ACC112 (cell line): ENCODE data around the gene SESN2.
A peak's percentile ranks its signal among the peaks of the same experiment; 100 is the strongest.

Experiments used
- H2AFZ ChIP-seq: fragments of 200-600 bp; sonication (generic); one replicate; pipeline ENCODE4 v1.6.0; 2017; ENCODE audit warnings: antibody characterized with exemption, low read length; ENCODE audit not compliant: unreplicated experiment
- H3K27ac ChIP-seq: fragments of 200-600 bp; sonication (generic); 2 replicates; pipeline ENCODE4 v1.5.1; 2014; ENCODE audit warnings: low read depth, mild to moderate bottlenecking, antibody characterized with exemption, low read length, moderate library complexity
- H3K27me3 ChIP-seq: fragments of 200-600 bp; sonication (generic); 2 replicates; pipeline ENCODE4 v1.6.1; 2014; ENCODE audit warnings: mild to moderate bottlenecking, antibody characterized with exemption, low read length, moderate library complexity, mixed read lengths; ENCODE audit not compliant: insufficient read depth
- H3K36me3 ChIP-seq: fragments of 200-600 bp; sonication (generic); 2 replicates; pipeline ENCODE4 v1.6.1; 2016; ENCODE audit warnings: mild to moderate bottlenecking, antibody characterized with exemption, low read length, moderate library complexity, mixed read lengths; ENCODE audit not compliant: insufficient read depth
- H3K4me1 ChIP-seq: fragments of 200-600 bp; sonication (generic); one replicate; pipeline ENCODE4 v1.6.1; 2016; ENCODE audit warnings: low read length, mixed read lengths; ENCODE audit not compliant: insufficient read depth, unreplicated experiment, control insufficient read depth
- H3K4me3 ChIP-seq: fragments of 200-600 bp; sonication (generic); 2 replicates; pipeline ENCODE4 v1.5.1; 2014; ENCODE audit warnings: mild to moderate bottlenecking, low read depth, low read length
- H3K79me2 ChIP-seq: fragments of 200-600 bp; sonication (generic); one replicate; pipeline ENCODE4 v1.6.0; 2016; ENCODE audit warnings: low read length; ENCODE audit not compliant: control insufficient read depth, unreplicated experiment, insufficient read depth

SESN2 gene

GRCh38 chr1:28288487-28288886 is 29.2 kb downstream of the SESN2 start:
- Histone ChIP-seq H3K79me2 (no peaks in the 10 kb centered on the region), H3K27ac (no peak overlapping the region), H3K36me3 (no peaks in the 10 kb centered on the region), H3K4me3 (no peak overlapping the region), H2AFZ (no peak overlapping the region), H3K27me3 (no peaks in the 10 kb centered on the region), H3K4me1 (no peaks in the 10 kb centered on the region)

DNA sequence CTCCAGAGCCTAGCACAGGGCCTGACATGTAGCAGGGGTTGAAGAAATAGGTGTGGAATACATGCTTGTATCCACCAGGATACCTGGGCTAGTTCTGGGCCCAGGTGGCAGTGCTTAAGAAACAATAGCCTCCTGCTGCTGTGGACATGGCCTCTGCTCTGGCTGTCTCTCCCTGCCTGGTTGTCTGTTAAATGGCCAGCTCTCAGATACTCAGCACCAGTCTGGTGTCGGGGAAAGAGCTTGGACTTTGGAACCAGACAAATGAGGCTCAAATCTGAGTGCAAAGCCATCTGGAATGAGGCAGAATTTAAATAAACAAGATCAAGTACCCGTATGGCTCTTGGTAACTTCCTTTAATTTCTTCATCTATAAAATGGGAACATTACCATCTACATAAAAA is 31.5 kb downstream of the SESN2 start:
- H3K36me3 ChIP-seq, result no peaks in the 10 kb centered on the region
- no peak overlapping the region for H3K4me3 ChIP-seq
- no peak overlapping the region for H3K27ac ChIP-seq
- H2AFZ ChIP-seq, result no peak overlapping the region
- H3K79me2 ChIP-seq, result no peaks in the 10 kb centered on the region
- no peaks in the 10 kb centered on the region for H3K27me3 ChIP-seq
- no peaks in the 10 kb centered on the region for H3K4me1 ChIP-seq

DNA sequence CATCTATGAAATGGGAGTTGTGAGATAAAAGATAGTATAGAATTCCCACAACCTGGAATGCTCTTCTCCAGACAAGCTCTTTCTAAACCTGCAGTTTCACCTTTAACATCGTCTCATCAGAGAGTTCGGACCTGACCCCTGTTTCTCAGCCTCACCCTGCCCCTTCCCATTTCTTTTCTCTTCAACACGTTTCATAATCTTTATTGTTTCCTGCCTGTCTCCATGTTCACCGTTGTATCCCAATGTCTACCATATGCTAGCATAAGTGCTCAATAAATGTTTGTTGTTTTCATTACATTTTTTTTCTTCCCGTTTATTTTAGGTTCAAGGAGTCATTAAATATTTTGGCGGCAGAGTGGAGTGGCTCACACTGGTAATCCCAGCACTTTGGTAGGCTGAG is 32.4 kb downstream of the SESN2 start:
- H3K79me2 ChIP-seq, result no peaks in the 10 kb centered on the region
- H3K27ac ChIP-seq, result no peak overlapping the region
- H3K27me3 ChIP-seq, result no peaks in the 10 kb centered on the region
- H3K4me3 ChIP-seq, result no peak overlapping the region
- H3K36me3 ChIP-seq, result no peaks in the 10 kb centered on the region
- no peak overlapping the region for H2AFZ ChIP-seq
- peaks cover 2% of the 10 kb centered on the region for H3K4me1 ChIP-seq

DNA sequence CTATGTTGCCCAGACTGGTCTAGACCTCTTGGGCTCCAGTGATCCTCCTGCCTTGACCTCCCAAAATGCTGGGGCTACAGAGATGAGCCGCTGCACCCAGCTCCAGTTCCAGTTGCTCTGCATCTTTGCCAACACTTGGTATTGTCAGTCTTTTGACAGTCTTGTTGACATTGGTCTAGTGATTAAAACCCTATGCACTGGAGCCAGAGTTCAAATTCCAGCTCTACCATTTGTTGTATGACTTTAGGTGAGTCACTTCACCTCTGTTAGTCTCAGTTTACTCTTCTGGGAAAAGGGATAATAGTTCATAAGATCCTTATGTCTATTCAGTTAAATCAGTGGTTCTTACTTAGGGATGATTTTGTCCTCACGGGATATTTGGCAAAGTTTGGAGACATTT is 36.6 kb downstream of the SESN2 start:
- Histone ChIP-seq H2AFZ (no peak overlapping the region), H3K27ac (no peak overlapping the region), H3K4me3 (no peak overlapping the region), H3K27me3 (no peaks in the 10 kb centered on the region), H3K36me3 (no peaks in the 10 kb centered on the region), H3K4me1 (peaks cover 6% of the 10 kb centered on the region), H3K79me2 (no peaks in the 10 kb centered on the region)

DNA sequence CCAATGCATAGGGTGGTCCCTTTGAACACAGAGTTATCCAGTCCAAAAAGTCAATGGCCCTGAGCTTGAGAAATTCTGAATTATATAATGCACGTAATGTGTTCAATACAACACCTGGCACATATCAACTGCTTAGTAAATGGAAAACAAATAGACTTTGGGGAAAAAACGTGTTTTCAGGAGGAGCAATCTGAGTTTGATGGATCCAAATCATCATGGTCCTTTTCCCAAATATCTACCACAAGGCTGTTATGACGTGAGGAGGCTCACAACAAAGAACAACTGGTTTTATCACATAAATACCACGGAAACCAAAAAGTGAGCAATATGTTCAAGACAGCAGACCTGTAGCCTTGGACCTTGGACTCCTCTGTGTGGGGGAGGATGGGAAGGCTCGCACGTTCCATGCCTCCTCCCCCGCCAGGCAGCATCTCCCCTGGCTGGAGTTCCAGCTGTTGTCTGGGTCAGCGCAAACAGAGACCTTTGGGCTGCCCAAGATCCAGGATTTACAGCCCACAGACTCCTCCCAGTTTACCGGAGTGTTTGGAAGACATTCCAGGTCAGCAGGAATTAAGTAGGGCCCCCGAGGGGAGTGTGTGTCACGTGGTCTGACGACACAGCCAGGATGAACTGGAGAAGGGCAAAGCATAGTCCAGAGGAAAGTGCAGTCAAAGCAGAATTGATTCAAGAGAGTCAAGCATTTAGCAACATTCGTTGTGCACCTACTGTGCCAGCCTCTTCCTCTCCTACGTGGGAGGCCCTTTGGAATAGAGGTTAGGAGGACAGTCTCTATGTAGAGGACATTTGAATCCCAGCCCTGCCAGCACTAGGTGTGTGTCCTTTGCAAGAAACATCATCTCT is 37.3 kb downstream of the SESN2 start:
- H3K27me3 ChIP-seq, result no peaks in the 10 kb centered on the region
- peak overlapping the region; percentile 51 for H2AFZ ChIP-seq
- no peaks in the 10 kb centered on the region for H3K79me2 ChIP-seq
- H3K4me1 ChIP-seq, result peaks cover 6% of the 10 kb centered on the region
- no peak overlapping the region for H3K27ac ChIP-seq
- no peak overlapping the region for H3K4me3 ChIP-seq
- H3K36me3 ChIP-seq, result no peaks in the 10 kb centered on the region

DNA sequence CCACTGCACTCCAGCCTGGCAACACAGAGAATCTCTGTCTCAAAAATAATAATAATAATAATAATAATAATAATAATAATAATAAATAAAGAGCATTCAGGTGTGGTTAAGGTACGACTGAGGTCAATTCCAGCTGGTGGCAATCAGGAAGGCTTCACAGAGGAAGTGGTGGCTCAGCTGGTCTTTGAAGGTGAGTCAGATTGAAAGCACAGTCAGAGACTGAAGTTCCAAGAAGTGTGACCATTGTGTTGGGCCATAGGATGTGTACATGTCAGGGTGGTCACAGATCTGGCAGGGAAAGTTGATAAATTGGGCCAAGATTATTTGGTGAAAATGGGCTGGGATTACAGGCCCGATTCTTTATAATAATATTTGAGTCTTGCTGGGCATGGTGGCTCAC is 38.5 kb downstream of the SESN2 start:
- H3K79me2 ChIP-seq, result no peaks in the 10 kb centered on the region
- peaks cover 6% of the 10 kb centered on the region for H3K4me1 ChIP-seq
- H3K27ac ChIP-seq, result no peak overlapping the region
- H2AFZ ChIP-seq, result no peak overlapping the region
- H3K36me3 ChIP-seq, result no peaks in the 10 kb centered on the region
- no peak overlapping the region for H3K4me3 ChIP-seq
- H3K27me3 ChIP-seq, result no peaks in the 10 kb centered on the region

DNA sequence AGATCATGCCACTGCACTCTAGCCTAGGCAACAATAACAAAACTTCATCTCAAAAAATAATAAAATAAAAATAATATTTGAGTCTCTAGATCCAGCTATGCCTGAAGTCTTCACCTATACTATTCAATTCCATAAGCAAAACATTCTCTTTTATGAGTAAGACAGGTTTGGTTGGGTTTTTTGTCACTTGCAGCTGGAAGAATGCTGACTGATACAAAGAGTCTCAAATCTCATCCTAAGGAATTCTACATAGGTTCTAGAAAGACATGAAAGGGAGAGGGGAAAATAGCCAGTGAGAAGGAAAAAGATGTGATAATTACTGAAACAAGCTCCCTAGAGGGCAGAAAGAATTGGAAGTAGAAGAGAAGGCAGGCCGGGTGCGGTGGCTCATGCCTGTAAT is 39.1 kb downstream of the SESN2 start:
- Histone ChIP-seq H3K79me2 (no peaks in the 10 kb centered on the region), H3K36me3 (no peaks in the 10 kb centered on the region), H3K27me3 (no peaks in the 10 kb centered on the region), H3K4me3 (no peak overlapping the region), H2AFZ (no peak overlapping the region), H3K27ac (no peak overlapping the region), H3K4me1 (peaks cover 6% of the 10 kb centered on the region)

GRCh38 chr1:28301368-28302174 is 42.3 kb downstream of the SESN2 start:
- no peaks in the 10 kb centered on the region for H3K36me3 ChIP-seq
- H3K27me3 ChIP-seq, result no peaks in the 10 kb centered on the region
- H3K79me2 ChIP-seq, result no peaks in the 10 kb centered on the region
- no peak overlapping the region for H3K27ac ChIP-seq
- no peak overlapping the region for H3K4me3 ChIP-seq
- H2AFZ ChIP-seq, result no peak overlapping the region
- peaks cover 5% of the 10 kb centered on the region for H3K4me1 ChIP-seq

DNA sequence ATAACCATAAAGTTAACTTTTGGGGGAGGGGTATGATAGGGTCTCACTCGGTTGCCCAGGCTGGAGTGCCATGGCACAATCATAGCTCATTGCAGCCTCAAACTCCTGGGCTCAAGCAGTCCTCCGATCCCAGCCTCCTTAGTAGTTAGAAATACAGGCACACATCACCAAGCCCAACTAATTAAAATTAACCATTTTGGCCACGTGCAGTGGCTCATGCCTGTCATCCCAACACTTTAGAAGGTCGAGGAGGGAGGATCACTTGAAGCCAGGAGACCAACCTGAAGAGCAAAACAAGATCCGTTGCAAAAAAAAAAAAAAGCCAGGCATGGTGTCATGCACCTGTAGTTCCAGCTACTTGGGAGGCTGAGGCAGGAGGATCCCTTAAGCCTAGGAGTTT is 42.9 kb downstream of the SESN2 start:
- Histone ChIP-seq H3K79me2 (no peaks in the 10 kb centered on the region), H3K27me3 (no peaks in the 10 kb centered on the region), H3K4me1 (no peaks in the 10 kb centered on the region), H3K36me3 (no peaks in the 10 kb centered on the region), H3K4me3 (no peak overlapping the region), H2AFZ (no peak overlapping the region), H3K27ac (no peak overlapping the region)

GRCh38 chr1:28306301-28306949 is 47.1 kb downstream of the SESN2 start:
- Histone ChIP-seq H2AFZ (no peak overlapping the region), H3K27me3 (no peaks in the 10 kb centered on the region), H3K36me3 (no peaks in the 10 kb centered on the region), H3K4me3 (no peak overlapping the region), H3K27ac (no peak overlapping the region), H3K79me2 (no peaks in the 10 kb centered on the region), H3K4me1 (no peaks in the 10 kb centered on the region)
